ENCODE results near the gene DNAAF1.

Gene DNAAF1

GRCh38 chr16:84159800-84160199 is 14.7 kb downstream of the DNAAF1 start:
- DNase-seq (ENCODE audit: low read depth) = no peak
- H3K4me3 ChIP-seq (ENCODE audit: low read length) = no peak overlapping the region
- no peak for TF ChIP-seq CTCF (conservative IDR thresholded peaks at IDR 0.05; ENCODE audit: low read length)

- H3K4me3 ChIP-seq (ENCODE audit: low read length) = no peak overlapping the region
- TF ChIP-seq CTCF (conservative IDR thresholded peaks at IDR 0.05; ENCODE audit: low read length) = no peak
- no peak for DNase-seq (ENCODE audit: low read depth)
Observed at GRCh38 chr16:84161037-84161436, 15.9 kb downstream of the DNAAF1 start.

- H3K4me3 ChIP-seq (ENCODE audit: low read length) = no peak overlapping the region
- DNase-seq (ENCODE audit: low read depth) = no peak
- TF ChIP-seq CTCF (conservative IDR thresholded peaks at IDR 0.05; ENCODE audit: low read length) = no peak
Observed at GRCh38 chr16:84161801-84162200, 16.7 kb downstream of the DNAAF1 start.

GRCh38 chr16:84165746-84166145 is 20.6 kb downstream of the DNAAF1 start:
- no peak overlapping the region for H3K4me3 ChIP-seq (ENCODE audit: low read length)
- DNase-seq (ENCODE audit: low read depth) = no peak
- no peak for TF ChIP-seq CTCF (conservative IDR thresholded peaks at IDR 0.05; ENCODE audit: low read length)

GRCh38 chr16:84166796-84167695 is 21.9 kb downstream of the DNAAF1 start:
- no peak overlapping the region for H3K4me3 ChIP-seq (ENCODE audit: low read length)
- no peak for DNase-seq (ENCODE audit: low read depth)
- no peak for TF ChIP-seq CTCF (conservative IDR thresholded peaks at IDR 0.05; ENCODE audit: low read length)

GRCh38 chr16:84169765-84170310 is 24.7 kb downstream of the DNAAF1 start:
- DNase-seq (ENCODE audit: low read depth) = no peak
- H3K4me3 ChIP-seq (ENCODE audit: low read length) = no peak overlapping the region
- TF ChIP-seq CTCF (conservative IDR thresholded peaks at IDR 0.05; ENCODE audit: low read length) = no peak

- TF ChIP-seq CTCF (conservative IDR thresholded peaks at IDR 0.05; ENCODE audit: low read length) = no peak
- H3K4me3 ChIP-seq (ENCODE audit: low read length) = no peak overlapping the region
- no peak for DNase-seq (ENCODE audit: low read depth)
Observed at GRCh38 chr16:84174396-84174795, 29.3 kb downstream of the DNAAF1 start.
